Ishikawa (cell line): ENCODE measurements around the gene NLRP9.

Experiments
- RAD21 ChIP-seq: IDR thresholded peaks from 2 replicates; pipeline ENCODE4 v1.6.1; 2012; ENCODE audit warnings: low read depth
- TF ChIP-seq, protein P1 (sequence below): IDR thresholded peaks from 2 replicates; pipeline ENCODE4 v1.6.1; 2012; ENCODE audit warnings: low read depth, mild to moderate bottlenecking
- TF ChIP-seq, protein P2 (sequence below): IDR thresholded peaks from 2 replicates; pipeline ENCODE4 v1.6.1; 2012

DNA sequence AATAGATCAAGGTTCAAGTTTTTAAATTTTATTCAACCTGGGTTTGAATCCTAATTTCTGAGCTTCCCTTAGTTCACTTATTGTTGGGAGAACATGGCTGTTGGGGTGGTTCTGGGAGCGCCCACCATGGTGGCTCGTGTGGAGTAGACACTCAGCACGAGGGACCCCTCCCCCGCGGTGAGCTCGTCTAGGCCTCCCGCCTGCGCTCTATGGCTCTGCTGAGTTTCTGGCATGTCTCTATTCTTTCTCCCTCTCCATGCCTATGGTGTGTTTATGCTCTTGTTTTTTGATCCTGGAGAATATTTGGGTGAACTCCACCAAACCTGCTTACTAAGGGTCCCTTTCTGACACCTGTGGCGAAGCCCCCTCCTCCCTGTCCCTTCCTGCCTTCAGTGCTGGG is 64.7 kb downstream of the NLRP9 start:
- TF ChIP-seq, protein P1, sequence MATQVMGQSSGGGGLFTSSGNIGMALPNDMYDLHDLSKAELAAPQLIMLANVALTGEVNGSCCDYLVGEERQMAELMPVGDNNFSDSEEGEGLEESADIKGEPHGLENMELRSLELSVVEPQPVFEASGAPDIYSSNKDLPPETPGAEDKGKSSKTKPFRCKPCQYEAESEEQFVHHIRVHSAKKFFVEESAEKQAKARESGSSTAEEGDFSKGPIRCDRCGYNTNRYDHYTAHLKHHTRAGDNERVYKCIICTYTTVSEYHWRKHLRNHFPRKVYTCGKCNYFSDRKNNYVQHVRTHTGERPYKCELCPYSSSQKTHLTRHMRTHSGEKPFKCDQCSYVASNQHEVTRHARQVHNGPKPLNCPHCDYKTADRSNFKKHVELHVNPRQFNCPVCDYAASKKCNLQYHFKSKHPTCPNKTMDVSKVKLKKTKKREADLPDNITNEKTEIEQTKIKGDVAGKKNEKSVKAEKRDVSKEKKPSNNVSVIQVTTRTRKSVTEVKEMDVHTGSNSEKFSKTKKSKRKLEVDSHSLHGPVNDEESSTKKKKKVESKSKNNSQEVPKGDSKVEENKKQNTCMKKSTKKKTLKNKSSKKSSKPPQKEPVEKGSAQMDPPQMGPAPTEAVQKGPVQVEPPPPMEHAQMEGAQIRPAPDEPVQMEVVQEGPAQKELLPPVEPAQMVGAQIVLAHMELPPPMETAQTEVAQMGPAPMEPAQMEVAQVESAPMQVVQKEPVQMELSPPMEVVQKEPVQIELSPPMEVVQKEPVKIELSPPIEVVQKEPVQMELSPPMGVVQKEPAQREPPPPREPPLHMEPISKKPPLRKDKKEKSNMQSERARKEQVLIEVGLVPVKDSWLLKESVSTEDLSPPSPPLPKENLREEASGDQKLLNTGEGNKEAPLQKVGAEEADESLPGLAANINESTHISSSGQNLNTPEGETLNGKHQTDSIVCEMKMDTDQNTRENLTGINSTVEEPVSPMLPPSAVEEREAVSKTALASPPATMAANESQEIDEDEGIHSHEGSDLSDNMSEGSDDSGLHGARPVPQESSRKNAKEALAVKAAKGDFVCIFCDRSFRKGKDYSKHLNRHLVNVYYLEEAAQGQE, result no peak
- TF ChIP-seq RAD21, result no peak
- TF ChIP-seq, protein P2, sequence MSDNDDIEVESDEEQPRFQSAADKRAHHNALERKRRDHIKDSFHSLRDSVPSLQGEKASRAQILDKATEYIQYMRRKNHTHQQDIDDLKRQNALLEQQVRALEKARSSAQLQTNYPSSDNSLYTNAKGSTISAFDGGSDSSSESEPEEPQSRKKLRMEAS, result no peak
